ENCODE results near the gene FOXF2. TPM values are rescaled to one million over a fixed set of nuclear protein-coding genes. Genes with fewer than 3 reads are reported as not detected.

Gene FOXF2
- total and polyA plus RNA-seq, 2 of the 4 experiments (the other 2 are of a cell fraction) = 2.5 to 16.3 TPM

GRCh38 chr6:1407499-1407990 lies 18.2 kb downstream of the FOXF2 start:
- Histone ChIP-seq H2BK15ac (ENCODE audit: low read depth, low read length) (no peak overlapping the region; the same call in 2 of the 3 replicates), H2BK5ac (ENCODE audit: low read depth, low read length, poor library complexity, severe bottlenecking) (peak overlapping the region; percentile 21), H2BK120ac (ENCODE audit: low read depth, low read length) (peak overlapping the region; percentile 64), H3K9me3 (ENCODE audit: control insufficient read depth, insufficient read depth, low read length) (no peaks in the 10 kb centered on the region), H3K79me1 (ENCODE audit: low read depth in 1 of 2, low read length in 2 of 2) (no peaks in the 10 kb centered on the region), H3K36me3 (ENCODE audit: control insufficient read depth, insufficient read depth, low read length) (no peaks in the 10 kb centered on the region), H3K23ac (ENCODE audit: low read depth, low read length) (peak overlapping the region; percentile 39; the same call in 1 of the 2 replicates), H4K20me1 (ENCODE audit: insufficient read depth, low read length) (no peaks in the 10 kb centered on the region), H3K9me1 (ENCODE audit: insufficient read depth, low read length) (peaks cover 12% of the 10 kb centered on the region), H3K27ac (ENCODE audit: insufficient read depth, low read length) (peak overlapping the region; percentile 2), H3K4me2 (ENCODE audit: low read depth, low read length) (no peak overlapping the region; the same call in 1 of the 2 replicates), H4K91ac (ENCODE audit: insufficient read depth, low read depth, low read length) (0 out of 2 replicates have a peak overlapping the region, but pooled peaks have one; percentile 3), H3K4me3 (ENCODE audit: insufficient read depth, low read depth, low read length) (no peak overlapping the region), H4K8ac (ENCODE audit: low read depth in 2 of 2, low read length in 2 of 2) (peak overlapping the region in 1 of 2 experiments; percentile 15; a peak in 1 of 4 replicates), H3K56ac (ENCODE audit: extremely low read depth, insufficient read depth, low read length) (no peak overlapping the region), H2AFZ (replicated peaks; ENCODE audit: low read length, poor library complexity) (peak overlapping the region; percentile 53), H2BK20ac (ENCODE audit: low read depth, low read length) (0 out of 2 replicates have a peak overlapping the region, but pooled peaks have one; percentile 20), H3K27me3 (ENCODE audit: control insufficient read depth, insufficient read depth, low read length) (no peaks in the 10 kb centered on the region; the same call in 1 of the 2 replicates), H3K14ac (replicated peaks; ENCODE audit: low read depth, low read length) (no peak overlapping the region), H3K4ac (ENCODE audit: low read depth, low read length) (peak overlapping the region; percentile 22), H4K5ac (ENCODE audit: low read depth, low read length) (no peak overlapping the region), H2AK9ac (replicated peaks; ENCODE audit: low read depth, low read length, poor library complexity) (no peak overlapping the region), H3K4me1 (ENCODE audit: control insufficient read depth, insufficient read depth, low read length) (peaks cover 19% of the 10 kb centered on the region), H3K18ac (ENCODE audit: low read depth, low read length) (no peak overlapping the region), H2AK5ac (ENCODE audit: low read depth, low read length) (peak overlapping the region; percentile 16; the same call in 1 of the 2 replicates), H3K9ac (ENCODE audit: low read depth, low read length) (no peak overlapping the region)
- ATAC-seq (ENCODE audit: low read depth) (peak; percentile 79), DNase-seq (peak; percentile 74)
- intact Hi-C loops (cut with micrococcal nuclease) = no loop called here
- in situ Hi-C loops (cut with MboI; ENCODE audit: low sequenced_read_pairs) = loop anchor here (10.0 kb wide), 1 partner anchor 693 kb away; no protein-coding TSS in a partner anchor
- no TSS peak for BruUV-seq (replicated peaks)
- POLR2A ChIA-PET (ENCODE audit: unreplicated experiment) = no interaction called here
- WGBS, 2 experiments (ENCODE audit: extremely low coverage in 2 of 2, insufficient read length in 1 of 2) = 5% methylated on average over 4 of the region's 11 CpGs; no CpG with 5 or more reads in 1 of the 2 experiments
- CTCF ChIA-PET = interaction anchor here (0.5 to 0.9 kb wide), 2 partner anchors 107 to 783 kb away, joined by 3 to 4 read pairs; no protein-coding TSS in a partner anchor
- dilution Hi-C loops (cut with HindIII; ENCODE audit: low sequenced_read_pairs, unreplicated experiment) = no loop called here
- TF ChIP-seq BHLHE40 (IDR thresholded peaks at IDR 0.05; ENCODE audit: low read depth, low read length) (peak; percentile 78), MXI1 (IDR thresholded peaks at IDR 0.05; ENCODE audit: borderline replicate concordance, low read depth, low read length) (peak; percentile 77), POLR2A (IDR thresholded peaks at IDR 0.05; ENCODE audit: low read depth, low read length) (no peak), MAZ (IDR thresholded peaks at IDR 0.05; ENCODE audit: borderline replicate concordance, low read depth, low read length) (no peak), CTCF (conservative IDR thresholded peaks at IDR 0.05; ENCODE audit: low read depth, low read length) (no peak), CEBPB (IDR thresholded peaks at IDR 0.05; ENCODE audit: low read depth, low read length) (no peak), ELK1 (IDR thresholded peaks at IDR 0.05; ENCODE audit: borderline replicate concordance, low read depth, low read length) (no peak), RAD21 (IDR thresholded peaks at IDR 0.05; ENCODE audit: low read length) (no peak), FOS (IDR thresholded peaks at IDR 0.05; ENCODE audit: low read depth, low read length) (peak; percentile 74), RFX5 (IDR thresholded peaks at IDR 0.05; ENCODE audit: low read depth, low read length) (no peak), MAFK (IDR thresholded peaks at IDR 0.05; ENCODE audit: low read depth, low read length) (peak; percentile 55; the same call in 1 of the 2 replicates), NFE2L2 (IDR thresholded peaks at IDR 0.05; ENCODE audit: low read depth, low read length) (peak; percentile 29; the same call in 1 of the 2 replicates), USF2 (IDR thresholded peaks at IDR 0.05; ENCODE audit: low read depth, low read length) (peak; percentile 81), RCOR1 (IDR thresholded peaks at IDR 0.05; ENCODE audit: insufficient replicate concordance, low read length) (no peak), CHD1 (IDR thresholded peaks at IDR 0.05; ENCODE audit: low read depth, low read length) (no peak)

All from IMR-90 (cell line).